ENCODE results near the gene ANXA2.
A peak's percentile ranks its signal among the peaks of the same experiment; 100 is the strongest.
"Not testable (repeated sequence)": the region's sequence is repeated elsewhere in the genome, so short reads cannot be mapped to it uniquely, and the experiment has no call there.

ANXA2 gene

DNA sequence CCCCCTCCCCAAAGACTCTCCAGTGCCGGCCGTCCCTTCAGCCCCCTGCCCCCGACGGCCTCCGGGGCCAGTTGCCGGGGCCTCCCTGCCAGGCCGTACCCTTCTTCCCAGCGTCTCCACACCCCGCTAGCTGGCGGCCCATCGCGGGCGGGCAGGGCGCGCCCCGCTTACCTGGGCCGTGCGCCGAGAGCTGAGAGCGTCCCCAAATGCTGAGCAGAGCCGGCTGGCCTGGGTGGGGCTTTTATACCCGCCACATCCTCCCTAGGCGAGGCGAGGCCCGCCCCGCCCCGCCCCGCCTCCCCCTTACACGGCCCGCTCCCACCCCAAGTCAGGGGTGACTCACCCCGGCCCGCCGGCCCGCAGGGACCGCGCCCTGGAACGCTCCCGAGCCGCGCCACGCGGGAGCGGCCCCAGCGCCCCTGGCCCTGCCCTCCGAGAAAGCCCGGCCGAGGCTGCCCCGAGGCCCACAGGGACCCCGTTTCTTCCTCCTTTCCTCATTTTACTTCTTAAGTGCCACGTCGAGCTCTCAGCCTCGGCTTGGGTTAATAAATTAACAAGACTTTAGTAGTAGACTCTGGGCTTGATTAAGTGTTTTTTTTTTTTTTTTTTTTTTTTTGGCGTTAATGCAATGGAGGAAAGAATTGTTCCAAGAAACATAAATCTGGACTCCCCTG lies at the start of gene ANXA2:
TSS of gene ANXA2 (minus strand) at position 215 of the 674 bp plus-strand sequence. CDS start 11,911 bp downstream, outside the sequence.
- DNase-seq: peak; percentile 85

DNA sequence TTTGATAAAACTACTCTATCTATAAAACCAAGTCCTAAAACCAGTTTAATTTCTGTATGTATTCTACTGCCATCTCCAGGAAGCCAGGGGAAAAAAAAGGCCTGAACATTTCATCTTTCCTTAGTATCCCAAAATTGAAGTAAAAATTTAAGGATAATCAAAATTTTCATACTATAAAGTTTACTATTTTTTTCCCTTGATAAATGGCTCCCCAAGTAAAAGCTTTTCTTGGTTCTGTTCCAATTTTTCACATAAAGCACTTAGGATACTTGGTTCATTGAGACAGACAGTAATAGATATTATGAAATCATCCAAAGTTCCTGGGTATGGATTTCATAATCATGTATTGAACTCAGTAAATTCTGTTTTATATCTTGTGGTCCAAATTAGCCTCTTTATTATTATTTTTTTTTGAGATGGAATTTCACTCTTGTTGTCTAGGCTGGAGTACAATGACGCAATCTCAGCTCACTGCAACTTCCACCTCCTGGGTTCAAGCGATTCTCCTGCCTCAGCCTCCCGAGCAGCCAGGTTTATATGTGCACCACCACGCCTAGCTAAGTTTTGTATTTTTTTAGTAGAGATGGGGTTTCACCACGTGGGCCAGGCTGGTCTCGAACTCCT lies 46.6 kb upstream of the ANXA2 start:
- no peak for DNase-seq

DNA sequence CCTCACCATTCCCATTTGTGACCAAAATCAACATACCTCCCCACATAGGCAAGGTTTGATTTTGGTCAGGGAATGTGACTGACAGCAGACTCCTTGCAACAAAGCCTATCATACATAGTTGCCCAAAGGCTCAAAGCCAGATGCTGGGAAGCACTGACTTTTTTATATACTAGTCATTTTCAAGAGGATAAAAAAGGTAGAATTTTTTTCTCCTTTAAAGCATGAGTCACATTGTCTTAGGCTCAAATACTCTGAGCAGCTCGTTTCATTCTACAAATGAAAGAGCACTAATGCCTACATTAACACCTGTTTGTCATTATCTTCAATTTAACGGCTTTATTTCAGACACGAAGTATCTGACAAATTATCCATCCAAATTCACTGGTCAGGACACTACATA lies 45.0 kb upstream of the ANXA2 start:
- no peak for DNase-seq

DNA sequence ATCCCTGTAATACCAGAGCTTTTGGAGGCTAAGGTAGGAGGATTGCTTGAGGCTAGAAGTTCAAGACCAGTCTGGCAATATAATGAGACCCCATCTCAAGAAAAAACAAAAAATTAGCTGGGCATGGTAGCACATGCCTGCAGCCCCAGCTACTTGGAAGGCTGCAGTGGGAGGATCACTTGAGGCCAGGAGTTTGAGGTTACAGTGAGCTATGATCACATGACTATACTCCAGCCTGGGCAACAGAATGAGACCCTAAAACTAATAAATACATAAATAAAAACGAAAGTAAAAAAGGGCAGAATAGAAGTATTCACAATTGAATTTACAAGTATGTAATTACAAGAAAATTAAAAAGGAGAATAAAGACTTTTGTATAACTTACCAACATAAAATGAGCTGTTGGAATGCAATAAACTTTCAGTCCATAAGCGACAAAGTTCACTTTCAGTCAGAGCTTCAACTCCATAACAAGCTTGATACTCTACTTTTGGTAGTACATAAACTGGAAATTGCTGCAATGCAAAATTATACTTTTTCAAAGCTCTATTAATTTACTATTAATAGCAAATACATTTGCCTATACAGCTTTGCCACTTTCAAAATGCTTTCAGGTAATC lies 44.4 kb upstream of the ANXA2 start:
- DNase-seq: no peak

DNA sequence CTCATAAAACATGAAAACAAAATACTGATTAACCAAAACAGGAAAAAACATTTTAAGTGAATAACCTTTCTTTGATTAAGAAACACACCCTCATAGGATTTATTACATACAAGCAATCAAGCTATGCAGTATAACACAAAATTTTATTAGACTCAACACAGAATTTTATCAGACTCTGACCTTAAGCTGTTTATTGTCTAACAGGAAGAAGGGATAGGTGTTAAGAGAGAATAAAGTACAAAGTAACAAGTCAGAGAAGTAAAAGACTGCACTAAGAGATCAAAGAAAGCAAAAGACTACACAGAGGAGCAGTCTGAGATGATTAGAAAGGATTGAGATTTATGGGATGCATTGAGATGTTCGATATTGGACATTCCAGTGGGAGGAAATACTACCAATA lies 43.5 kb upstream of the ANXA2 start:
- no peak for DNase-seq

DNA sequence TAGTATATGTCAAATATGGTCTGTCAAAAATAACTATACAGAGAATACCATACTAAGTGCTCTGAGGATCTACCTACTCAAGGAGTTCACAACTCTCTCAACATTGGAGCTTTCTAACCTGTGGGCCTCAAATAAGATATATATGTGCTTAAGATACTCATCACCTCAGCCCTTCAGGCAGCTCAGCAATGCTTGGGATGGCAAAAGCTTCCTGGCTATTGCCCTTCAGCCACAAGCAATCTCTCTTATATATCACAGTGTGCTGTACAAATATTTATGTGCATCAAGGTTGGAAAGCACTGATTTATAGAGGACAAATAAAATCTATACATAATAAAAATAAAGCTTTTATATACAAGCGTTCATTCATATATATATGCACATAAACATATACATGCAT lies 40.9 kb upstream of the ANXA2 start:
- no peak for DNase-seq

DNA sequence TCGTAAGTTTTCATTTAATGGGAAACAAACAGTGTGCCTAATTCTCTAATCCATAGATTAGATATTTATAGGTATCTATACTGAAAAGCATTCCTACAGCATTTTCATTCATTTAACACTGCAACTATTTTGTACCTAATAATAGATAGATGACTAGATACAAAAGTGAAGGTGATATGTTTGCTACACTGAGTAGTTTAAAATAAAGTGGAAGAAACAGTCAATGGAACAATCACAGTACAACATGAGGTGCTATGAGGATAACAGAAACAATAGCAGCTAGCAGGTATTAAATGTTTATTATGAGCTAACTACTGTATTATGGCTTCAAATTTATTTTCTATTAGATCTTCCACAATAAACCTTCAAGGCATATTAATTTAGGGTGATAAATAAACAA lies 31.1 kb upstream of the ANXA2 start:
- no peak for DNase-seq

DNA sequence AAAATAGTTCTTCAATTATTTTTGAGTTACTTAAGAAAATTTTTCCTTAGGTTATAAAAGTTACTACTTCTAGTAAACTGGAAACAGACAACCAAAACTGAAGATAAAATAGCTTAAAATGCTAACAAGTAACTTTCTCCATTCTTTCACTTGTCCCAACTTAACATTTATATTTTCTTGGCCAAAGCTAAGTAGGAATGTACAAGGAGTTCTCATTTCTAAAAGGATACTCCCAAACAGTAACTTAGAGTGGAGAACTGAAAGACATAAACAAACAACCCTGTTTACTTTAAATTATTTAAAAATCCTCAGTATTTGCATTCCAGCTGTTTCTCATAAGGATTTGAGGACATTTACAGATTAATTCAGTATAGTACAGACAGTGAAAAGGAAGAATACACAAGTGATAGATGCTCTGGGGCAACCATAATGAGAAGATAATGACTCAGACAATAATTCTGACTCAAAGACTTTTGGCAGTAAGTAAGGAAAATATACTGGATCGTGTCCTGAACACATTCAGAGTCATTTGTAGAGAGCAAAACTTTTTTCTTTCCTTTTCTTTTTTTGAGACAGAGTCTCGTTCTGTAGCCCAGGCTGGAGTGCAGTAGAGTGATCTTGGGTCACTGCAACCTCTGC lies 29.2 kb upstream of the ANXA2 start:
- no peak for DNase-seq

DNA sequence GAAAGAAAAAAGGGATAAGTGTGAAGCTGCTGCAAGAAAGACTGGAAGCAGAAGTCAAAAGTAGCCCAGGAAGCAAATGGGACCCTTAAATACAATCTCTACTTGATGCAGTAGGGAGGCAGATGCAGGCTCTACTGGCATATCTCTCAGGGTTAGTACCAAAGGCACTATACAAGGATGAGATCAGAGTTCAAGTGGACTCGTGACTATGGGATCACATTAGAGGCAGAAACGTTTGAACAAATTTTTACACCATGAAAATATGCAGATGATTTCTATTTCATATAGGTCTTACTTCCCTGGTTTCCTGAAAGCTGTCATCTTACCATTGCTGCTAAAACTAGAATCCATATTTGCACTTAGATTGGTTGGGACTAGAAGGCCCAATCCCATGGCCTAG lies 27.7 kb upstream of the ANXA2 start:
- DNase-seq: no peak

DNA sequence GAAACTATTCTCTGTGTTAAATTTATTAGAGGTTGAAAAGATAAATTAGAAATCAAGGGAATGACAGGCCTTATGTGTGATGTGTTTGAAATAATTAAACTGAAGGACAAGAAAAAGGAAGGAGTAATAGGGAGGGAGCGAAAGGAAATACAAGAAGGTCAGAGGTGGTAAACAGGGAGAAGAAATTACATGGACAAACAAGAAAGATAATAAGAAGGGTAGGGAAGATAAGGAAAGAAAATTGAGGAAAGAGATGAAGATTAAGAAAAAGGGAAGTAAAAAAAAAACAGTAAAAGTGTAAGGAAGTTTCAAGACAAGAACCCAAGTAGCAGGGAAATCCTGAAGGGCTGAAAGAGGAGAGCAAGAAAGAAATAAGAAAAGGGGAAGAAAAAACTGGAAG lies 26.2 kb upstream of the ANXA2 start:
- no peak for DNase-seq

DNA sequence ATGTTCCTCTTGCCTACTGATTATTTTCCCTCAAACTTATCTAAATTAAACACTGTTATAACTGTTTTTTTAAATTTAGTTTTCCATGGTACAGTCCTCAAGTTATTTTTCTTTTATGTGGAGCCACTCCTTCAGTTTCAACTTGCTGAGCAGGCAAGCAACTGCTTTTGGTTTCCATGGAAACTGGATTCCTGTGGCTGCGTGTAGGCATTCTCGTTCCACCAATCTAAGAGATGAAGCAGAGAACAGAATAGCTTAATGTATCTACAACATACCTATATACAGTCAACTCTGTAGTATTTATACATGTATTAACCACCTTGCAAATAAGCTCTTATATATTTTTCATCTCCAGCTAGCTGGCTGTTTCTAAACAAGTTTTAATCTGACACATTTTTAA lies 25.8 kb upstream of the ANXA2 start:
- DNase-seq: no peak

DNA sequence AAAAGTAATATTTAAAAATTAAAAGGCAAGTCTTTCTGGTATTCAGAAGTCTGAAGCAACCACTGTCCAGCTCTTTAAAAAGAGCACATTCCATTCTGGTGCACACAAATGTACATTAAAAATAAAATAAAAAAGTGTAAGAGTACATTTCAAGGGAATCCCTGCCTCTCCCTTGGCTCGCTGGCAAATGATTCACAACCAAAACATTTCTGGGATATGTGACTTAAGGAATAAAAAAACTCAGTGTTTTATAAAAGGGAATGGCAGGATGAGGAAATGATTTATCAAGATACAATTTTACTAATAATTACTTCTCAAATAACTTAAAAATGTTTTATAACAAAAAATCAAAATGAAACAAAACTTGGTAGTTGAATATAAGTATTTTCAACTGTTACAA lies 23.8 kb upstream of the ANXA2 start:
- DNase-seq: no peak

DNA sequence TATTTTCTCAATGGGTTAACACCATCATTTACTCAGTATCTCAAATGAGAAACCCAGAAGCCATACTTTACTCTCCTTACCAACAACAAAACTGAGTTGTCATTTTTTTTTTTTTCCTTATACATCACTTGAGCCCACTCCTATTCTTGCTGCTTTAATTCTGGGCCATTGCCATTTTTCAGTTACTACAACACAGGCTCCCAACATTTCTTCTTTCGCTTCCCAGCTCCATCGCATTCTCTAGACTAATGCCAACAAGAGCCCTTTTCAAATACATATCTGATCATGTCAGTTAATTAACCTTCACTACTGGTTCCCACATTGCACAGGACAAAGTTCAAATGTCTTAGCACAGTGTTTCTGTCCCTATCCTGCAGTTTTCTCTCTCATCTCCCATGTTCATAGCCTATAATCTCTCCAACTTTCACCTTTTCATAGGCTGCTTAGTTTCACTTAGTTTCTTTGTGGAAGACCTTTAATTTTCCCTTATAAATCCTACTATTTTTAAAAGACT lies 22.5 kb upstream of the ANXA2 start:
- no peak for DNase-seq

DNA sequence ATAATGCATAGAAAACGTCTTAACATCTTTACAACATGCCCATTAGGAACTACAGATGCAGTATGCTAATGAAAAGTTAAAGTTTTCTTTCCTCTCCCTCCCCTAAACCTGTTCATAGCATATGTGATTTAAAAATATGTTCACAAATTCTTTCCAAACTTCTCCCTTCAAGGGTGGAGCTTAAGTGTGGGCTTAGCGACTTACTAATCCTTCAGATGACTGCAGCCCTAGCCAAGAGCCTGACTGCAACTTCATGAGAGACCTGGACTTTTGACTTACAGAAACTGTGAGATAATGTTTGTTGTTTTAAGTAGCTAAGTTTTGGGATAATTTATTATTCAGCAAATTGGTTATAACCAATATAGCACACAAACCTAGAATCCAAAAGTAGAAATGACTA lies 22.0 kb upstream of the ANXA2 start:
- no peak for DNase-seq

DNA sequence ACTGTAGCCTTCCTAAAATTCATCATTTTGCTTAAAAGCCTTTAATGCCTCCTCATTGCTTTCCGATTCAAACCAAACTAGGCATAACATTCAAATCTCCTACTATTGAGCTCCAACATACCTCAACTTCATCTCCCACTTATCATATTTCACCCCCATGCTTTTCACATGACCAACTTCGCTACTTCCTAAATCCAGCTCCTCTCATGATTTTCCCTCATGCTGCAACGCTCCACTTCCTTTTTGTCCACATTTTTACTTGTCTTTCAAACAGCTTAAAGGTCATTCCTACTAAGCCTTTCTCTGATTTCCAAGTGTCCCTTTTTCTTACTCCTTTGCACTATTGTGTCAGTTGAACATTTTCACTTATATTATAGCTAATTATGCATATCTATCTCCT lies 20.3 kb upstream of the ANXA2 start:
- DNase-seq: no peak

DNA sequence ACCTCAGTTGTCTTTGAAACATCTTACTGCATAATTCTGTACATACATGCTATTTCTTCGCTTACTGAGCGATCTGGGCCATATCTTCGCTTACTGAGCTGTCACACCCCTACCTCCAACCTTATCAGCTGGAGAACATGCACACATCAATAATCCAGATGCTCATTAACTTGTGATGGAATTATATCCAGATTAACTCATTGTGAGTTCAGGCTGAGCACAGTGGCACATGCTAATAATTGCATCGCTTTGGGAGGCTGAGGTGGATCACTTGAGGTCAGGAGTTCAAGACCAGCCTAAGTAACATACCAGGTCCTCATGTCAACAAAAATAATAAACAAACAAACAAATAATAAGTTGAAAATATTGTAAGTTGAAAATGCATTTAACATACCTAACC lies 19.3 kb upstream of the ANXA2 start:
- DNase-seq: no peak

DNA sequence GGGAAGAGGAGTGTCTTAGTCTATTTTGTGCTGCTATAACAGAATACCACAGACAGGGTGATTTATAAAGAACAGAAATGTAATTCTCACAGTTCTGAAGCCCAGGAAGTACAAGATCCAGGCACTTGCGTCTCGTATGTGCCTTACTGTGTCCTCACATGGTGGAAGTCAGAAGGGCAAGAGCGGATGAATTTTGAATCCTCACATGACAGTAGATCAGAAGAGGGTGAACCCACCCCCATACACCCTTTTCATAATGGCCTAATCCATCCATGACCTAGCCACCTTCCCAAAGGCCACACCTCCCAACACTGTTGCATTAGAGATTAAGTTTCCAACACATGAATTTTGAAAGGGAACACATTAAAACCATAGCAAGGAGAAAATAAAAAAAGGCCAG lies 18.7 kb upstream of the ANXA2 start:
- DNase-seq: no peak

DNA sequence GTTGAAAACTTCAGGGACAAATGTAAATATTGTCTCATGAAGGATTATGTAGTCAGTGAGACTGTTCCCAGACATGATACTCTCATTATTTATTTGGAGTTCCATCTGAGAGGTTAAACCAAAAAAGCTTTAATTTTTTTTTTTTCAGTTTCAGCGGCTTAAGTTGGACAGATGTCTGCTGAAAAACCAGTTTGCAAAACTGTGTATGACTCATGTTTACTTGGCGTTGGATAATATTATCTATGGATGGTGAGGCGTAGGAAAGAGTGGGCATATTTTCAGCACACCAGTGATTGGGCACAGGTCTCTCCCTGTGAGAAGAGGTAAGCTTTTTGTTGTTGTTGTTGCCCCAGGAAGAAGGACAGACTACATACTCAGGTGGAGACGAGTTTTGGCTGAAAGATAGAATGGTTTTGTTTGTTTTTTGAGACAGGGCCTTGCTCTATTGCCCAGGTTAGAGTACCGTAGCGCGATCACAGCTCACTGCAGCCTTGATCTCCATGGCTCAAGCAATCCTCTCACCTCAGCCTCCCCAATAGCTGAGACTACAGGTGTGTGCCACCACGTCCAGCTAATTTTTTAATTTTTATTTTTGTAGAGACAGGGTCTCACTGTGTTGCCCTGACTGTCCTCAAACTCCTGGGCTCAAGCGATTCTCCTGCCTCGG lies 16.4 kb upstream of the ANXA2 start:
- DNase-seq: no peak

DNA sequence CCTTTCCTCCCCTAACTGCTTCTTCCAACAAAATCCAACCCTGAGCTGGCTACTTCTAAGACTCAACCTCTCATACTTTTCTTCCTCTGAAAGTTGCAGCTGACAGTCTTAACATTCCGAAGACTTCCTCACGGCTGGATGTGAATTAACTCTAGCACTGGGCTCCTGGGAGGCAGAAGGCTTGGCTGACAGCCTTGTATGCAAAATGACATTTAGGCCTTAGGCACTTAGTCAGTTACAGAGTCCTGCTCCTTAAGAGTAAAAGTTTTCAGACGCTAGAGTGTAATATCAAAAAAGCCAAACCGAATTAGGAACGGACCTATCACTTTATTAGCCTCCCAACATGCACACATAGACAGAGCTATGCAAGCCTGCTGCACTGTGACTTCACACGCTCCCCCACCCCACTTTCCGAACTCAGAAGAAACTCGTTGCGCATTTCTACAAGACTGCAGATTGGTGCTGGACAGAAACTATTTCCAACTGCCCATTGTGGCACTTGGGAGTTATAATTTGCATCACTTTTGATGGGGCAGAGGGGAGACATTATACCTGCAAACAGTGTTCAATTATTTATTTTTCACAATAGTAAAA lies 15.5 kb upstream of the ANXA2 start:
- DNase-seq: no peak

DNA sequence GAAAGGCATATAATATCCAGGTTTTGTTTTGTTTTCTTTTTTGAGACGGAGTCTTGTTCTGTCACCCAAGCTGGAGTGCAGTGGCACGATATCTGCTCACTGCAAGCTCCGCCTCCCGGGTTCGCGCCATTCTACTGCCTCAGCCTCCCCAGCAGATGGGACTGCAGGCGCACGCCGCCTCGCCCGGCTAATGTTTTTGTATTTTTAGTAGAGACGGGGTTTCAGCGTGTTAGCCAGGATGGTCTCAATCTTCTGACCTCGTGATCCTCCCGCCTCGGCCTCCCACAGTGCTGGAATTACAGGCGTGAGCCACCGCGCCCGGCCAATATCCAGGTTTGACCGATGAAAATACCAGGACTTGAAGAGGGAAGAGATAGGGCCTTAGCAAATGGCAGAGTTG lies 15.0 kb upstream of the ANXA2 start:
- DNase-seq: not testable (repeated sequence)

DNA sequence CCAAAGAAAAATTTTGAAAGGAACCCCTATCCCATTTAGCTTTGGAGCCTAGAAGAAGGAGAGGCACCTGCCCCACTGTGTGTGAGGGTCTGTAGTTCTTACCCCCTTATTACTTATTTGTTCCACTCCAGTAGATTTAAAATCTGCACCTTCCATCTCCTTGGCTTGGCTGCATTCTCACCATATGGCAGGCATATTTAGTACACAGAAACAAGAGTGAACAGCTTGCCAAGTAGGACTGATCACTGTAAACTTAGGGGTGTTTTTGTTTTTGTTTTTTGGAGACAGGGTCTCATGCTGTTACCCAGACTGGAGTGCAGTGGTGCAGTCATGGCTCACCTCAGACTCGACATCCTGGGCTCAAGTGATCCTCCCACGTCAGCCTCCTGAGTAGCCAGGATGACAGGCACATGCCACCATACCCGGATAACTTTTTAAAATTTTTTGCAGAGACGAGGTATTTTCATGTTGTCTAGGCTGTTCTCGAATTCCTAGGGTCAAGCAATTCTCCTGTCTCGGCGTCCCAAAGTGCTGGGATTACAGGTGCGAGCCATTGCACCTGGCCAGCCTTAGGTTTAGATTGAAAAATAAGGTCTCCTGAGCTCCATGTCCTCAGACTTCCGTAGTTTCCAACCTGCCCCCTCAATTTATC lies 14.1 kb upstream of the ANXA2 start:
- no peak for DNase-seq

DNA sequence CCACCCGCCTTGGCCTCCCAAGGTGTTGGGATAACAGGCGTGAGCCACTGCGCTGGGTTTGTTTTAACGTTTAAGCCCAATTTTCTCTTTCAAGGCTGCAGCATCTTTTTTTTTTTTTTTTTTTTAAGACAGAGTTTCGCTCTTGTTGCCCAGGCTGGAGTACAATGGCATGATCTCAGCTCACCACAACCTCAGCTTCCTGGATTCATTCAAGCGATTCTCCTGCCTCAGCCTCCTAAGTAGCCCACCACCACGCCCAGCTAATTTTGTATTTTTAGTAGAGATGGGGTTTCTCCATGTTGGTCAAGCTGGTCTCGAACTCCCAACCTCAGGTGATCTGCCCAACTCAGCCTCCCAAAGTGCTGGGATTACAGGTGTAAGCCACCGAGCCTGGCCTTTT lies 12.6 kb upstream of the ANXA2 start:
- not testable (repeated sequence) for DNase-seq
